NCI-H345 (cell line): ENCODE measurements around the gene INPP5D.

ENCODE experiments used
- DNase-seq: peaks from one replicate; lab custom pipeline; 2025; lab: John Stamatoyannopoulos, UW

Gene INPP5D

DNA sequence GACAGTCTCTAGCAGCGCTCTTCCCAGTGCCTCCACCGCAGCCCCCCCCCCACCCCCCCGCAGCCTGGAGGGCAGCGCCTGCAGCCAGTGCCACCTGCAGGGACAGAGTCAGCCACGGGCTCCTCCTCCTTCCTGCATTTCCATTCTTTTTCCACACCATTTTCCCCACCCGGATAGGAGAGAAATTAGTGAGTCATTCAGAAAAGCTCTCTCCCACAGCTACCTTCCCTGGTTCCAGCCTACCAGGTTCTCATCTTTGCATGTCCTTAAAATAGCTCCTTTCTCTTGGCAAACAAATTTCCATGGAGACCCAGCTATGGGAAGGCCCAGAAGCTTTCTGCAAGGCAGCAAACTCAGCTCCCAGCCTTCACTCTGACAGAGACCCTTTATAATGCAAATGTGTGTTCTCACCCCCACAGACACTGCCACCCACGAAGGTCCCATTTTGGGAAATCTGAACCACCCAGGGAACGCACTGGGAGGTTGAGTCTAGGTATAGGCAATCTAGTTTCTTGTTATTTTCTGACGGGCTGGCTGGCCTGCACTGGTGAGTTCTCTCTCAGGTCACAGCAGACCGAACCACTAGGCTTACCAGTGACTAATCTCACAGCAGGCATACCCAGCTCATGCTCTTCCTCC, 149.5 kb downstream of the INPP5D start:
- DNase-seq: peak; percentile 24

DNA sequence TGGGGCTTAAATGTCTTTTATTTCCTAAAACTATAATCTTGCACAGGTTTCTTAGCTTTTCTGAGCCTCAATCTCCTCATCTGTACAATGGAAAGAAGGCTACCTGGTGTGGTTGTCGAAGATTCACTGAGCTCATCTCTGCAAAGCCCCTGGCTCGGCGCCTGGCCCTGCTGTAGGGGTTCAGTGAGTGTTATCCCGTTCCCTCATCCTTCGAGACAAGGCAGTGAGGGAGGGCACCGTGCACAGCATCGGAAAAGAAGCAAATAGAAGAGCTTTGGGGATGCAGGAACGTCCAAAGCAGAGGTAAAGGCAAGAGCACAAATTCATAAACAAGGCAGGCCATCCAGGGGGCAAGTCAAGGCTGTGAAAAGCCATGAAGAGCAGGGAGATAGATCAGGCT, 150.1 kb downstream of the INPP5D start:
- DNase-seq: no peak

DNA sequence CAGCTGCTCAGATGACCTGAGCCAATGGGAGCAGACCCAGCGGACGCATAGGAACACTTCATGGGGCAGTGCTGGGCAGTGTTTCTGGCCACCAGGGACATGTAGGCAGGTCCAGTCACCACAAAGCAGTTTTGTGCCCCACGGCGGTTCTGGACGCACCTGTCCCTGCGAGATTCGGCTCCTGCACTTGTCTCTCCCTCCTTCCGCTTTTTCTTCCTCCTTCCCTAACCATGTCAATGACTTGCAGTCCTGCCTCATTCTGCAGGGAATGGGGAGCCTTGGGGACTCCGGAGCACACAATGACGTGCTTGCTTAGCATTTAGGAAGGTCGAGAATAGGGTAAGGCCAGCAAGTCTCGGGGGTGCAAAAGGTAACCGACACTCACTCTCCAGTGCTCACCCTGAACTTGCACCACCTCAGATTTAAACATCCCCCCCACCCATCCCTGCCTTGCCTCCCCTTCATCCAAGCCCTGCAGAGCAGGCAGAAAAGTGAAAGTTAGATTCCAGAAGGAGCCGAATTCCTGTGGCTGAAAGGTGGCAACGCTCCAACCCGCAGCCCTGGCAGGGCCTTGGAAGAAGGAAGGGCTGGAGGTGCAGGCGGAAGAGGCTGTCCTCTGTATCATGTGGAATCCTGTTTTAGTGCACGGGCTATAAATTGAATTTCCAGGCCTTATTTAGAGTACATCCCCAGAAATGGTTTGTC, 150.9 kb downstream of the INPP5D start:
- DNase-seq: no peak

DNA sequence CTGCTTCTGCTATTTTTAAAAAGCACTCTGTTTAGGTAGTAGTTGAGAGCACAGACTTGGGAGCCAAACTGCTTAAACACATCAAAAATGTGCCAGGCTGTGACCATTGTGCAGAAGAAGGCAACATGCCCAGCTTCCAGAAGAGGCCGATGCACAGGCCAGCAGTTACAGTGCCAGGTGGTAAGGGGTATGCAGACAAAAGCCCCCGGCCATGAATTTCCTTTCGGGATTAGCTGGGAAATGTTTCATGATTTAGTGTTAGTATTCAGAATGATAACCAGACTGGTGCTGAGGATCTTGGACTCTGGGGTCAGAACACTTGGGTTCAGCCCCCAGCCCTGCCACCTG, 151.4 kb downstream of the INPP5D start:
- no peak for DNase-seq

DNA sequence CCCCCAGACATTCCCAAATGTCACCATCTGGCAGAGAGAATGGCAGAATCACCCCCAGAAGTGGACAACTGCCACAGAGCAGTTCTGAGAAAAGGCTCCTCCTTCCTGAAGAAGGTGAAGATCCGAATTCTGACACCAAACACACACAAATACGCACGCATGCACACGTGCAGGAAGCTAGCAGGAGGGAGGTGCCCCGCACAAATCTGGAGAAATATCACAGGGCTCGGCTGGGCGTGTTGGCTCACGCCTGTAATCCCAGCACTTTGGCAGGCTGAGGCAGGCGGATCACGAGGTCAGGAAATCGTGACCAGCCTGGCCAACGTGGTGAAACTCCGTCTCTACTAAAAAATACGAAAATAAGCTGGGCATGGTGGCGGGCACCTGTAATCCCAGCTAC, 152.9 kb downstream of the INPP5D start:
- DNase-seq: no peak

DNA sequence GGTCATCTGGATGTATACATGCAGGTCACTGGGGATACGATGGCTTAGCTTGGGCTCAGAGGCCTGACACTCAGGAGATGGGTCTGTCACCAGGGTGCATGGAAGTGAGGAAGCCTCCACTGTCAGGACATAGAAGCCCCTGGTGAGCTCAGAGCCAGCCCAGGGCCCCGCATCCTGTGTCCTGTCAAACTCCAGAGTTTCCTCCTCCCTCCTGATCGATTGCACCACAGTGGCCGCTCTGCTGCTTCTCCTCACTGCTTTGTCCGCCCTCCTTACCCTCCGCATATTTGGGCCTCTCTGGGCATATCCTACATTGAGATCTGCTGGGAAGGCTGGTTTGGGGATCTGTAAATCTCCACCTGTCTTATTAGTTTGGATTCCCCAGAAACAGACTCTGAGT, 153.8 kb downstream of the INPP5D start:
- no peak for DNase-seq

DNA sequence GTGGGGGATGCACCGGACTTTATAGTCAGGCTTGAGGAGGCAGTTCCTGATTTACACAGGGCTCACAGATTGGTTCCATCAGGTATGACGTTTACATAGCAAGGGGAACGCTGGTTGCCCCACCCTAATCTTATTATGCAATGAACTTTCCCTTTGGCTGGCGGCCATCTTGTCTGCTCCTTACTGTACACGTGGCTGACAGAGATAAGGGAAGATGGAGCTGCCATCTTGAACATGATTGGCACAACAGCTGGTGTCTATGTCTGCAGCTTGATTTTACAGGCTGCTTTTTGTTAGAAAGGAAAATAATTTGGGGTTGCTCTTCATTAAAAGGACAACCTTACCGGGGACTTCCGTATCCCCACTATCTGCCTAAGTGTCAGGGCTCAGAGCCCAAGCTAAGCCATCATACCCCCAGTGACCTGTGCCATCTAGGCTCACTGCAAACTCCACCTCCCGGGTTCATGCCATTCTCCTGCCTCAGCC, 157.8 kb downstream of the INPP5D start:
- DNase-seq: no peak

DNA sequence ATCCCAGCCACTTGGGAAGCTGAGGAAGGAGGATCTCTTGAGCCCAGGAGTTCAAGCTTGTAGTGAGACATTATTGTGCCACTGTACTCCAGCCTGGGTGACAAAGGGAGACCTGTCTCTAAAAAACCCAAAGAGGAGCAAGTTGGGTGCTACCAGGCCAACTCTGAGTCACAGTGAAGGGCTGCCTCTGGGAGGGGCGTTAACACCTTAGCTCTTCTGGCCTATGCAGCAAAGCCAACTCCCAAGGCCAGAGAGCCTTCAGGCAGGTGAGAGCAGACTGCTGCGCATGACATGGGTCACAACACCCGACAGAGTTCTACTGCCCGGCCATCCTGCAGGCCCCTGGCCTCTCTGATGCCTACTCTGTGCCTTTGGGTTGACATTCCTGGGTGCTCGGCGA, 158.7 kb downstream of the INPP5D start:
- DNase-seq: no peak

DNA sequence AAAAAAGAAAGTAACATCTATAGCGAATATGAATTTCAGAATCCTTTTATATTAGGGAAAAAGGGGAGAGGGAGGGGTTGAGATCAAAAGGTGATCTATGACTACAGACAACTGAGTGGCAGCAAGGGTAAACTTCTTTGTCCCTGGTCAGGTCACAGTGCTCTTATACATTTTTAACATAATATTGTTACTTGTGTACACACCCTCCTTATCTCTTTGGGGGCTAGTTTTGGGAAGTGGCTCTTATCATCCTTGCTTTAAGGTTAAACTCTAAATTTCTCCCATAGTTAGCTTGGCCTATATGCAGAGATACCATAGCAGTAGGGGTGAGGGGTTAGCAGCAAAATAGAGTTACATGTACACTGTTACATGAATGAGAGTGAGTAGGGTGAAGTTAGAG, 159.7 kb downstream of the INPP5D start:
- DNase-seq: no peak

DNA sequence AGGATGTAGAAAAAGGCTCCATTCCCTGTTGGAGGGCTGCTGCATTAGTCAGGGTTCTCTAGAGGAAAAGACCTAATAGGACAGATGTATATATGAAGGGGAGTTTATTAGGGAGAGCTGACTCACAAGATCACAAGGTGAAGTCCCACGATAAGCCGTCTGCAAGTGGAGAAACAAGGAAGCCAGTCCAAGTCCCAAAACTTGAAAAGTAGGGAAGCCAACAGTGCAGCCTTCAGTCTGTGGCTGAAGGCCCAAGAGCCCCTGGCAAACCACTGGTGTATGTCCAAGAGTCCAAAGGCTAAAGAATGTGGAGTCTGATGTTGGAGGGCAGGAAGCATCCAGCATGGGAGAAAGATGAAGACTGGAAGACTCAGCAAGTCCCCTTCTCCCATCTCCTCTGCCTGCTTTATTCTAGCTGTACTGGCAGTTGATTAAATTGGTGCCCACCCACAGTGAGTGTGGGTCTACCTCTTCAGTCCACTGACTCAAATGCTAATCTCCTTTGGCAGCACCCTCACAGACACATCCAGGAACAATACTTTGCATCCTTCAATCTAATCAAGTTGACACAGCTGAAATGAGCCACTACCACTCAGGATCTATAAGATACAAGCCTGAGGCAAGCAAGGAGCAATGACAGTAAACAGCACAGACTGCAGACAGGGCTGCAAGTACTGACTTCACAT, 161.4 kb downstream of the INPP5D start:
- no peak for DNase-seq

DNA sequence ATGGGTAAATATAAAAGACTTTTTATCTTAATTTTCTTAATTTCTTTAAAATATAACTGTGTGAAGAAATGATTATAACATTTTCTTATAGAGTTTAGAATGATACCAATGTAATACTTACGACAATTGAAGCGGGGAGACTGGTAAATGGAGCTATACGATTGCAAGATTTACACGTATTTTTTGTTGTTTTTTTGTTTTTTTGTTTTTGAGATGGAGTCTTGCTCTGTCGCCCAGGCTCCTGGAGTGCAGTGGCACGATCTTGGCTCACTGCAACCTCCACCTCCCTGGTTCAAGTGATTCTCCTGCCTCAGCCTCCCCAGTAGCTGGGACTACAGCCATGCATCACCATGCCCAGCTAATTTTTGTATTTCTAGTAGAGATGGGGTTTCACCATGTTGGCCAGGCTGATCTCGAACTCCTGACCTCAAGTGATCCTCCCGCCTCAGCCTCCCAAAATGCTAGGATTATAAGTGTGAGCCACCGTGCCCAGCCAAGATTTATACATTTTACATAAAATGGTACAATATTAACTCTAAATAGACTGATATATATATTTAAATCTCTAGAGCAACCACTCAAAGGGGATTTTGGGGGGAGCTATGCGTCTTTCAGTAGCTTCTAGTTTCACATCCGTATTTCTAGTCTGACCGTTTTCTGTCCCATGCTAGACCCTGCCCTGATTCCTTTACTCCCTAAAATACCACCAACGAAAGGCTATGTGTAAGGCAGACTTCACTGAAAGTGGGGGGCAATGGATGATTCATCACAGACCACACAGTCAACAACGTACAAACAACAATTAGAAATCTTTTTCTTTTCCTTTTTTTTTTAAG, 163.1 kb downstream of the INPP5D start:
- DNase-seq: no peak

DNA sequence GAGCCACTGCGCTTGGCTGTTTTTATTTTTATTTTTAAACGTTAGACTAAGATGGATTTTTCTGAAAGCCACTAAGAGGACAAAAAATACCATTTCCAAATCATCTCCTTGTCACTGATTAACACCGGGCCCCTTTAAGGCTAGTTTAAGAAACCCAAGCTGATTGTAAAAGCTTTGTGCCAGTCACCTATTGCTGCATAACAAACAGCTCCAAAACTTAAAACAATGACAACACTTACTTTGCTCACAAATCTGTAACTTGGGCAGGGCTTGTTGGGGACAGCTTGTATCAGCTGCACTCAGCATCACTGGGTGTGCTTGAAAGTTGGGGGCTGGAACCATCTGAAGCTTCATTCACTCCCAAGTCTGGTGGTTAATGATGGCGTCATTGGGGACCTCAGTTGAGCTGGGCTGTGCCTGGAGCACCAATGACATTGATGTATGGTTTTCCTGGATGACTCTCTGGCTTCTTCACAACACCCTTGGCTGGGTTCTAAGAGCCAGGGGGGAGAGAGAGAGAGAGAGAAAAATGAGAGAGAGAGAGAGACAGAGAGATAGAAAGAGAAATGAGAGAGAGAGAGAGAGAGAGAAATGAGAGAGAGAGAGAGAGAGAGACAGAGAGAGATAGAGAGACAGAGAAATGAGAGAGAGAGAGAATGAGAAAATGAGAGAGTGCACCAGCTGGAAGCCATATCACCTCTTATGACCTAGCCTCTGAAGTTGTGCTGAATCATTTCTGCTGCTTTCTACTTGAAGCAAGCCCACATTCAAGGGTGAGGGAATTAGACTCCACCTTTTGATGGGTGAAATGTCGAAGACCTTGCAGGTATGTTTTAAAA, 165.3 kb downstream of the INPP5D start:
- DNase-seq: no peak

DNA sequence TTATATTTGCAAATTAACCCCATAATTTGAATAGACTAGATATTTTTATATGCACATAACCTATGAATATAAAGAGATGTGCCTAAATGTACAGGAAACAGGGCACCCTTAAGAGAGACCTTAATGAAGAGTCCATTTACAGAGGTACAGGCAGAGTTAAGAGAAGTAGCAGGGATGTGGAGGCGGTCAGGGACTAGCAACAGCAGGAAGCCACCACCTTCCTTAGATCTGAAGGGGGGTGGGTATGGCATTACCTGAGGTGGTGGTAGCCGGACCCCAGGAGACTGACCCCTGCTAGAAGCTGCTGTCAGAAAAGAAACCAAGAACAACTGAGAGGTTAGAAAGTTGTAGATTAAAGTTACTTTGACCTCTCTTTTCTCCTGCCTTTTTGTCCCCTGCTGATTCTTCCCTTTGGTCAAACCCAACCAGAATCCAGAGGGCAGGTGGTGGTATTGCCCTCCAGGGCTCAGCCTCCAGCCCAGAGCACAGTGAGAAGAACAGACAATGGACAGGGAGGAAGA, 166.4 kb downstream of the INPP5D start:
- no peak for DNase-seq

DNA sequence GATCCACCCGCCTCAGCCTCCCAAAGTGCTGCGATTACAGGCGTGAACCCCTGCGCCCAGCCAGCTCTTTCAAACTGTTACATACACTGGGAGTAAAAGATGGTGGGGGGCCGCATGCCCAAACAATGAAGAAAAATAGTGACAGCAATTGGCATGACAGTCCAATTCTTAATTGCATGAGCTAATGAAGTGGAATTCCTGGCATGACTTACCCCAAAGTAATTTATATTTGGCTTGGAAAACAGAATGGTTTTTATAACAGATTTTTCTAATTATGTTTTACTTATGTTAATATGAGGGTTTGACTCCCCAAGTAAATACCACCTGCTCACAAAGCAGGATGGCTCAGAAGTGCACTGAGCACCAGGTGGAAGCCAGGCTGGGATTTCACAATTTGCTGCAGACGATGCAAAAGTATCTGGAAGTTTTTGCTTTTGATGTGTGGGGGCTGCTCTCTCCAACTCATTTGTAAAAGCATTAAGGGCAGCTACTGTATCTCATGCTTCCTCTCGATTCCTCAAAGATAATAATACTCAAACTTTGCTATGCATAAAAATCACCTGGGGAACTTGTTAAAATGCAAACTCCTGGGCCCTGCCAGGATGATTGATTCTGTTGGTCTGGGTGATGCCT, 167.3 kb downstream of the INPP5D start:
- DNase-seq: no peak

DNA sequence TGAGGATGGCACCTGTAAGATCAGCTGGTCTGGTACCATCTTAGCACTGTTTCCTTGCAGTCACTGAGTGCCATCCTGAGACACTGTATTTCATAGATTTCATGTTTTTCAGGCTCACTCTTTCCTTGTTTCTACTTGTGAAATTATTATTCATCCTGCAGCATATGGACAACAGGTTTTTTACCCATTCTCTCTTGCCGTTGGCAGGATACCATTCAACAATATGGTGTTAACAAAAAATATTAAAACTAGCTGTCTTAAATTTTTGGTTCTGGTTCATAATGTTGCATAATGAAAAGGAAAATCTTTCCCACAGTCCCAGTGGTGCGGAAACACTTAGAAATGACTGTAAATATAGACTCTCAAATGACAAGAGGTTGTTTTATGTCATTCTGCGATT, 168.2 kb downstream of the INPP5D start:
- DNase-seq: no peak

DNA sequence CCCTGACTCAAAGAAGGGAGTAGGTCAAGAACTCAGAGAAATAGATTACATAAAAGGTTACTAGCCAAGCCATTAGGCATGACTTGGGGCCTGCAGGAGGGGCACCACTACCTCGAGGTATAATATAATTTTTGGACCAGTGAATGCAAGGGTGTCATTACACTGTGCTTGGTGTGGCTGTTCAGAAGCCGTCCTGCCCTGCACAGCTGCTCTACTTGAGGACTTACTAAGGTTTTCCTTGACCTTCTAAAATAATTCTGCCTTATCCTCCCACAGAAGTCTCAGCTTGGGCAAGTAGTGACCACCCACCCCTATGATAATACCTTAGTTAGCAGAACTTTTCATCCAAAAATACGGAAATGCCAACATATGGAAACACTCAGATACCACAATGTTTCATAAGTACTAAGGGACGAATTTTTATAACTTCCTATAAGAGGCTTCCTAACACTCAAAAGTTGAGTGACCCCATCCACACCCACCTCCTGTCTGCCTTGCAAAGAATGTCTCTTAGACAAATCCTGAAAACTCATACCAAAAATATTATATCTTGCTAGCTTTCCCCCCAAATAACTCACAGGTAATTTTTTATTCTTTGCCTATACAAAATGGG, 173.6 kb downstream of the INPP5D start:
- no peak for DNase-seq

DNA sequence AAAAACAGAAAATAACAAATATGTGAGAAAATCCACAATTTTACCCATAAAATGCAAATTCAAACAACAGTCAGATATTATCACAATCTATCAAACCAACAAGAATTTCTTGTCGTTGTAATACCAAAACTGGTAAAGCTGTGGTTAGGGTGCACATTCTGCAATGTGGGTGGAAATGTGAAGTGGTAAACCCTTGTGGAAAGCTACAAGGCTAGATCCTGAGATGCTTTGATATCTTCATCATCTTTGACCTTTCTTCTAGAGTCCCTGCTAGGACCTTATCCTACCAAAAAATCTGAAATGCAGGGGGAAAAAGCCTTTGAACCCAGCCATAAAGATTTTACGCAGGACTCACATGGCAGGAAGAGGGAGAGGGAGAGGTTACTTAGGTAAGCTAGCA, 174.1 kb downstream of the INPP5D start:
- DNase-seq: no peak

DNA sequence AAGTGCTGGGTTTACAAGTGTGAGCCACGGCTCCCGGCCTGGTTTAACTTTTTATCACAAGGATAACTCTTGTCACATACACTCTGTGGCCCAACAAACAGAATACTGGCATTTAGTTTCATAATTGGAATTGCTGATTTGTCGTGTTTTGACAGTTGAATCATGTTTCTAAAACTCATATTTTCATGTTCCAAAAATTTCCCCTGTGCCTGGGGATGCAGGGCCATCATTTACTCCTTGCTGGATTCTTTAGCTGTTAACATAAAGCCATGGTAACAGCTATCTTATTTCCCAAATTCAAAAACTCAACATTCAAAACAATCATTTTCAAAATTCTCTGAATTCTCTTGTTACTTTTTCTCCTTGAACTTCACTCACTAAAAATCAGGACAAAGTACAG, 174.9 kb downstream of the INPP5D start:
- DNase-seq: no peak

DNA sequence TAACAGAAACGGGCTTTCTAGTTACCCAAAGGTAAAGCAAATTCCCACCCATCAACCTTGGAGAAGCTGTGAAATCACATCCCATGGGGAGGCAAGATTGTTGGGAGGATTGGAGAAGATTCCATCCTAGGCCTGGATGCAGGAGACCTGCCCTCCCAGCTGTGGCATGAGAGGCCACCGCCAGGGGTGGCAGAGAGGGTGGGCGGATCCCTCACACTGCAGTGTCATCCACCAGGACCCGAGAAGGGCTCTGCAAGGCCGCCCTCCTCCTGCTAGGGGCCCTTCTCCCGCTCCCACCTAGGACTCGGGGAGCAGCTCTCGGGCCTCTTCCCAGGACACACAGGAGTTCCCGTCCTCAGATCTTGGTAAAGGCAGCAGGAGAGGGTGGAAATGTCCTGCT, 175.8 kb downstream of the INPP5D start:
- no peak for DNase-seq

DNA sequence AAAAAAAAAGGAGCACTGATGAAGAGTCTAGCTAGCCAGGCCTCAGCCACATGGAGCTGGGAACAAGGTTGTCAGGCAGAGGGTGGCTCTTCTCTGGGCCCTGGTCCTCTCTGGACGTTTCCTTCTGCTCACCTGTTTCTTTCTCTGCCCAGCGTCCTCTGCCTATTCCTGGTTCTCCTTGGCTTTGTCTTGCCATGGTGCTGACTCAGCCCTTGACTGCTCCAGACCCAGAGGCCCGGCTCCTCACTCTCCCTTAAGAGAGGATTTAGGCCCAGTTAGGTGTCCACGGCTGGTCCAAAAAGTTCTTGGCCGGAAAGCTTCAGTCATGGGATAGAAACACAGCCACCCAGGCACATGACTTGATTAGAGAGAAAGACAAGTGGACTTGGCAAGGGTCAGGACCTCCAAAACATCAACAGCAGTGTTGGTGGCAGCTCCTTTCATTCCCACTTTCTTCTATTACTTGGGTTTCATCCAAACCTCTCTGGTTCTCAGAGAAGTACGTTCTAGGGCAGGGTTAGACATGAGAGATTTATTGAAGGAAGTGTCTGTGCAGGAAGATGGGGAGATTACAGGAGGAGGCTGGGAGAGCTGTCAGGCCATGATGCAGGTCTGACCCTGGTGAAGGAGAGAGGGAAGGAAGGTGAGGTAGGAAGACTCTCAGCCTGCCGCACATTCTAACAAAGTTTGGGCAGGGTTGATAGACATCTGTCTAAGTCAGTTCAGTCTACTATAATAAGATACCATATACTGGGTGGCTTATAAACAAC, 176.9 kb downstream of the INPP5D start:
- DNase-seq: no peak
